Measurements from ENCODE around the gene PRKAG2.

GRCh38 chr7:151790095-151790829 is 86.7 kb downstream of the PRKAG2 start:
- TF ChIP-seq, protein P1, sequence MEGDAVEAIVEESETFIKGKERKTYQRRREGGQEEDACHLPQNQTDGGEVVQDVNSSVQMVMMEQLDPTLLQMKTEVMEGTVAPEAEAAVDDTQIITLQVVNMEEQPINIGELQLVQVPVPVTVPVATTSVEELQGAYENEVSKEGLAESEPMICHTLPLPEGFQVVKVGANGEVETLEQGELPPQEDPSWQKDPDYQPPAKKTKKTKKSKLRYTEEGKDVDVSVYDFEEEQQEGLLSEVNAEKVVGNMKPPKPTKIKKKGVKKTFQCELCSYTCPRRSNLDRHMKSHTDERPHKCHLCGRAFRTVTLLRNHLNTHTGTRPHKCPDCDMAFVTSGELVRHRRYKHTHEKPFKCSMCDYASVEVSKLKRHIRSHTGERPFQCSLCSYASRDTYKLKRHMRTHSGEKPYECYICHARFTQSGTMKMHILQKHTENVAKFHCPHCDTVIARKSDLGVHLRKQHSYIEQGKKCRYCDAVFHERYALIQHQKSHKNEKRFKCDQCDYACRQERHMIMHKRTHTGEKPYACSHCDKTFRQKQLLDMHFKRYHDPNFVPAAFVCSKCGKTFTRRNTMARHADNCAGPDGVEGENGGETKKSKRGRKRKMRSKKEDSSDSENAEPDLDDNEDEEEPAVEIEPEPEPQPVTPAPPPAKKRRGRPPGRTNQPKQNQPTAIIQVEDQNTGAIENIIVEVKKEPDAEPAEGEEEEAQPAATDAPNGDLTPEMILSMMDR (IDR thresholded peaks at IDR 0.05; ENCODE audit: low read depth, low read length) = no peak
- TF ChIP-seq EZH2phosphoT487 (IDR thresholded peaks at IDR 0.05; ENCODE audit: low read depth) = no peak
